C4-2B (cell line): ENCODE results near the gene CHCHD10.

ENCODE experiments used
- ZFX ChIP-seq: fragments of 450-650 bp; IDR thresholded peaks from 2 replicates; pipeline ENCODE4 v1.6.1; 2017
- TF ChIP-seq, protein P1 (sequence below): fragments of 450-650 bp; conservative IDR thresholded peaks from 2 replicates; pipeline ENCODE4 v1.5.1; 2017; ENCODE audit warnings: mild to moderate bottlenecking

DNA sequence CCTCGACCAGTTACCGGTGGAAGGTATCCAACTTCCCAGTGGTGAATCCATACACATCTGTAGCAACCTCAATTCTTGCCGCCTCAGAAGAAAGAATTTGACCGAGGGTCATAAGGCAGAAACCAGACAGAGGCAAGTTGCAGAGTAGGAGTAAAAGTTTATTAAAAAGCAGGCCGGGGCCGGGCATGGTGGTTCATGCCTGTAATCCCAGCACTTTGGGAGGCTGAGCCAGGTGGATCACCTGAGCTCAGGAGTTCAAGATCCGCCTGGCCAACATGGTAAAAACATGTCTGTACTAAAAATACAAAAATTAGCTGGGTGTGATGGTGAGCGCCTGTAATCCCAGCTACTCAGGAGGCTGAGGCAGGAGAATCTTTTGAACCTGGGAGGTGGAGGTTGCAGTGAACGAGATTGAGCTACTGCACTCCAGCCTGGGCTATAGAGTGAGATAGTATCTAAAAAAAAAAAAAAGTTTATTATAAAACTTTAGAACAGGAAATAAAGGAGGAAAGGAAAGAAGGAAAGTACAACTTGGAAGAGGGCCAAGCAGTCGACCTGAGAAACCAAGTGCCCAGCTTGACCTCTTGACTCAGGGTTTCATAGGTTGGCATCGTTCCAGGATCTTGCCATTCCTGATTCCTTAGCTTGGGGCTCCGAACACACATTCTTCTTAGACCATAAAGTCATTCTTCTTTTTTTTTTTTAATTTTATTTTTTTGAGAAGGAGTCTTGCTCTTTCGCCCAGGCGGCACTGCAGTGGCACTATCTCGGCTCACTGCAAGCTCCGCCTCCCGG is 49.2 kb downstream of the CHCHD10 start:
- TF ChIP-seq, protein P1, sequence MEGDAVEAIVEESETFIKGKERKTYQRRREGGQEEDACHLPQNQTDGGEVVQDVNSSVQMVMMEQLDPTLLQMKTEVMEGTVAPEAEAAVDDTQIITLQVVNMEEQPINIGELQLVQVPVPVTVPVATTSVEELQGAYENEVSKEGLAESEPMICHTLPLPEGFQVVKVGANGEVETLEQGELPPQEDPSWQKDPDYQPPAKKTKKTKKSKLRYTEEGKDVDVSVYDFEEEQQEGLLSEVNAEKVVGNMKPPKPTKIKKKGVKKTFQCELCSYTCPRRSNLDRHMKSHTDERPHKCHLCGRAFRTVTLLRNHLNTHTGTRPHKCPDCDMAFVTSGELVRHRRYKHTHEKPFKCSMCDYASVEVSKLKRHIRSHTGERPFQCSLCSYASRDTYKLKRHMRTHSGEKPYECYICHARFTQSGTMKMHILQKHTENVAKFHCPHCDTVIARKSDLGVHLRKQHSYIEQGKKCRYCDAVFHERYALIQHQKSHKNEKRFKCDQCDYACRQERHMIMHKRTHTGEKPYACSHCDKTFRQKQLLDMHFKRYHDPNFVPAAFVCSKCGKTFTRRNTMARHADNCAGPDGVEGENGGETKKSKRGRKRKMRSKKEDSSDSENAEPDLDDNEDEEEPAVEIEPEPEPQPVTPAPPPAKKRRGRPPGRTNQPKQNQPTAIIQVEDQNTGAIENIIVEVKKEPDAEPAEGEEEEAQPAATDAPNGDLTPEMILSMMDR: no peak
- no peak for TF ChIP-seq ZFX
